ENCODE results near the gene SLC17A1.
"Not testable (repeated sequence)": the region's sequence is repeated elsewhere in the genome, so short reads cannot be mapped to it uniquely, and the experiment has no call there.

SLC17A1 gene

DNA sequence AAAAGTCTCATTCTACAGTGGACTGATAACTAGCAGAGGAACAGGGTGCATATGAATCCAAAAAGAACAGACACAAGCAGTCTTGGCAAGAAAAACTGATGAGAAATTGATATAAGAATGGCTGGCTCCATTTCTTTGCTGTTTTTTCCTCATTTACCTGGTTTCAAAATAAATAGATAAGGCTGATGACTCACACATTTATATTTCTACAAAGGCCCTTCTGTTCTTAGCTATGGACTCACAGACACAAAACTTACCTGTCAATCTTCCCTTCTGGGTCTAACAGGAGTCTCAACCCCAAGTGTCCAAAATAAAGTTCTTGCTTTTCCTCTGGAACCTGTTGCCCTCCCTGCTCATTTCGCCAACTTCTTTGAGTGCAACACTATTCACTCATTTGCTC lies 76.4 kb downstream of the SLC17A1 start:
- no peak for DNase-seq

GRCh38 chr6:25754535-25754934 lies 77.3 kb downstream of the SLC17A1 start, which contains the start of gene SLC17A4:
Gene SLC17A4 (plus strand): TSS chr6:25754742. CDS start chr6:25761963, 7,221 bp downstream.
- no peak for DNase-seq

DNA sequence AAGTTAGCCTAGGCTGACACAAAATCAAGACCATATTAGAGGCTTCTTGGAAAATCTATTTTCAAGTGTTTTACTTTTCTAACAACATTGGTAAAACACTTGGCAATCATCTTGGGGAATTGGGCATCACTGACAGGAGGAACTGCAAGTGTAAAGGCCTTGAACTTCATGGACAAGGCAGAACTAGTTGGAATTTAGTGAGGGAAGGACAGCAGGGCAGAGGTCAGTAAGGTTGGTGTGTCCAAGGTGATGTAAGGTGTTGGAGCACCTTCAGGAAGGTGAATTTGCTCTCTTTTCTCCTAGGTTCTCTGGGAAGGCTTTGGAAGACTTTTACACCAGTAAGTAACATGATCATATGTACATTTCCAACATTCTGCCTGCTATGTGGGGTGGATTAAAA lies 78.8 kb downstream of the SLC17A1 start:
- no peak for DNase-seq

GRCh38 chr6:25750906-25751305 lies 80.9 kb downstream of the SLC17A1 start:
- DNase-seq = no peak

GRCh38 chr6:25749837-25750236 lies 82.0 kb downstream of the SLC17A1 start:
- no peak for DNase-seq

GRCh38 chr6:25748601-25749517 lies 83.0 kb downstream of the SLC17A1 start:
- not testable (repeated sequence) for DNase-seq

DNA sequence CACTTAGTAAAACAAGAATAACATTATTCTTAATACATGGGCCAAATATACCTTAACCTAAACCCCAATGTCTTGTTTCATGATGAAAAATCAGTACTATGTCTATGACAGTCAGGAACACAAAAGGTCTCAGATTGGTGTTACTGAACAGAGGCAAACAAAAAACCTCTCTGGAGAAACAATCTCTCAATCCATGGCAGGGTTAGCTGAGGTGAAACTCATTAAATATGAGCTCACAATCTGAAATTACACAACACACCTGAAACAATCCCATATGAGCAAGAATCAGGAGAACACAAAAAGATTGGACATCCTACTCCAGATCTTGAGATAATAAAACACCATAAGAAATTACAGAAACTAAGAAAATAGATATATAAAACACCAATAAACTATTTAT lies 83.8 kb downstream of the SLC17A1 start:
- no peak for DNase-seq

DNA sequence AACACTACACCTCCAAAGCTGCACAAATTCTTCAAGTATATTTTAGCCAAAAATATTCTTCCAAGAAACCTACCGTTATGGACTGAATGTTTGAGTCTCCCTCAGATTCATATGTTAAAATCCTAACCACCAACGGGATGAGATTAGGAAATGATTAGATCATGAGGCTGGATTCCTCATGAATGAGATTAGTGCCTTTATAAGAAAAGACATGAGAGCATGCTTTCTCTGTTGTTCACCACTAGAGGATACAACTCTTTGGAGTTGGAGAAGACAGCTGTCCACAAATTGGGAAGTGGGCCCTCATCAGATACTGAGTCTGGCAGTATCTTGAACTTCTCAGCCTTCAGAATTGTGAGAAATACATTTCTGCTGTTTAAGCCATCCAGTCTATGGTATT lies 84.4 kb downstream of the SLC17A1 start:
- no peak for DNase-seq

- no peak for DNase-seq
Observed at GRCh38 chr6:25746968-25747367, 84.9 kb downstream of the SLC17A1 start.

GRCh38 chr6:25745836-25746235 lies 86.0 kb downstream of the SLC17A1 start:
- no peak for DNase-seq

GRCh38 chr6:25743868-25744267 lies 88.0 kb downstream of the SLC17A1 start:
- peak; percentile 9 for DNase-seq

- DNase-seq = no peak
Observed at GRCh38 chr6:25735261-25735660, 96.6 kb downstream of the SLC17A1 start.

All from activated CD4-positive, alpha-beta T cell treated with anti-CD3 and anti-CD28 coated beads, Interleukin-10, Interleukin-2, amounts not matched to agents 100 ng/mL and 50 ng/mL, durations not matched to agents 16 hours and 8 hours (primary cell).